ENCODE data around the gene GAK. TPM values are rescaled to one million over a fixed set of nuclear protein-coding genes. Genes with fewer than 3 reads are reported as not detected.

GAK gene
- polyA plus RNA-seq, 1 donor, result 96.1 TPM

GRCh38 chr4:887034-887763 is 44.9 kb downstream of the GAK start:
- H3K4me1 ChIP-seq (ENCODE audit: control insufficient read depth, insufficient read depth, low read length), result no peaks in the 10 kb centered on the region
- H3K27ac ChIP-seq (ENCODE audit: low read length), result no peak overlapping the region
- H3K4me3 ChIP-seq (ENCODE audit: low read length), result no peak overlapping the region
- H3K36me3 ChIP-seq (ENCODE audit: control insufficient read depth, insufficient read depth, low read length), result peaks cover 76% of the 10 kb centered on the region
- WGBS (ENCODE audit: insufficient coverage, low lambda C conversion rate), result 100% methylated on average over 5 of the region's 63 CpGs
- DNase-seq, result no peak
- H3K9me3 ChIP-seq (ENCODE audit: control insufficient read depth, low read depth, low read length), result no peaks in the 10 kb centered on the region
- no peaks in the 10 kb centered on the region for H3K27me3 ChIP-seq (ENCODE audit: control insufficient read depth, insufficient read depth, low read length)

DNA sequence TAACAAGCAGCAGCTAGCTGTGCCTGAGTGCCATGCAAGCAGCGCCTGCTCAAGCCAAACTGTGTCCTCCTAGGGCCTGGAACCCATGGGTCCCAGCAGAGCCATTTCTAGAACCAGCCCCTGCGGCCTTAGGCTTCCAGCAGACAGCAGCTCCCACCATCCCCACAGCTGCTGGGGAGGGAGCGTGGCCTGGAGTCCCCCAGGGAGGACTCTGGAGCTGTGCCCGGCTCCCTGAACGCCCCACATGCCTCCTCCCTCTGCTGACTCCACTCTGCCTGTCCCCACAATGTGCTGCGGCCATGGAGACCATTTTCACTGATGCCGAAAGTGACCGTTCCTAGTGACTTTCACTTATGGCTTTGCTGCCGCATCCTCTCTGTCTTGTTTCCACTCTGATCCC is 45.9 kb downstream of the GAK start:
- Histone ChIP-seq H3K27me3 (ENCODE audit: control insufficient read depth, insufficient read depth, low read length) (no peaks in the 10 kb centered on the region), H3K4me1 (ENCODE audit: control insufficient read depth, insufficient read depth, low read length) (no peaks in the 10 kb centered on the region), H3K9me3 (ENCODE audit: control insufficient read depth, low read depth, low read length) (no peaks in the 10 kb centered on the region), H3K36me3 (ENCODE audit: control insufficient read depth, insufficient read depth, low read length) (peaks cover 82% of the 10 kb centered on the region), H3K4me3 (ENCODE audit: low read length) (no peak overlapping the region), H3K27ac (ENCODE audit: low read length) (no peak overlapping the region)
- no CpG with 5 or more reads among the region's 9 CpGs for WGBS (ENCODE audit: insufficient coverage, low lambda C conversion rate)
- no peak for DNase-seq

GRCh38 chr4:885353-885752 is 46.8 kb downstream of the GAK start:
- no peaks in the 10 kb centered on the region for H3K4me1 ChIP-seq (ENCODE audit: control insufficient read depth, insufficient read depth, low read length)
- no peaks in the 10 kb centered on the region for H3K27me3 ChIP-seq (ENCODE audit: control insufficient read depth, insufficient read depth, low read length)
- WGBS (ENCODE audit: insufficient coverage, low lambda C conversion rate), result no CpG with 5 or more reads among the region's 10 CpGs
- H3K36me3 ChIP-seq (ENCODE audit: control insufficient read depth, insufficient read depth, low read length), result peaks cover 90% of the 10 kb centered on the region
- no peak overlapping the region for H3K27ac ChIP-seq (ENCODE audit: low read length)
- H3K9me3 ChIP-seq (ENCODE audit: control insufficient read depth, low read depth, low read length), result no peaks in the 10 kb centered on the region
- no peak overlapping the region for H3K4me3 ChIP-seq (ENCODE audit: low read length)
- DNase-seq, result no peak

GRCh38 chr4:884896-885295 is 47.2 kb downstream of the GAK start:
- no peaks in the 10 kb centered on the region for H3K9me3 ChIP-seq (ENCODE audit: control insufficient read depth, low read depth, low read length)
- H3K36me3 ChIP-seq (ENCODE audit: control insufficient read depth, insufficient read depth, low read length), result peaks cover 90% of the 10 kb centered on the region
- no peaks in the 10 kb centered on the region for H3K27me3 ChIP-seq (ENCODE audit: control insufficient read depth, insufficient read depth, low read length)
- H3K27ac ChIP-seq (ENCODE audit: low read length), result no peak overlapping the region
- no peak overlapping the region for H3K4me3 ChIP-seq (ENCODE audit: low read length)
- no peak for DNase-seq
- 98% methylated on average over 8 of the region's 24 CpGs for WGBS (ENCODE audit: insufficient coverage, low lambda C conversion rate)
- H3K4me1 ChIP-seq (ENCODE audit: control insufficient read depth, insufficient read depth, low read length), result no peaks in the 10 kb centered on the region

- Histone ChIP-seq H3K9me3 (ENCODE audit: control insufficient read depth, low read depth, low read length) (no peaks in the 10 kb centered on the region), H3K4me1 (ENCODE audit: control insufficient read depth, insufficient read depth, low read length) (no peaks in the 10 kb centered on the region), H3K36me3 (ENCODE audit: control insufficient read depth, insufficient read depth, low read length) (peaks cover 89% of the 10 kb centered on the region), H3K4me3 (ENCODE audit: low read length) (no peak overlapping the region), H3K27me3 (ENCODE audit: control insufficient read depth, insufficient read depth, low read length) (no peaks in the 10 kb centered on the region), H3K27ac (ENCODE audit: low read length) (no peak overlapping the region)
- DNase-seq, result no peak
- whole genome bisulfite sequencing (ENCODE audit: insufficient coverage, low lambda C conversion rate), result no CpG with 5 or more reads among the region's 15 CpGs
Observed at GRCh38 chr4:884259-884658, 47.9 kb downstream of the GAK start.

DNA sequence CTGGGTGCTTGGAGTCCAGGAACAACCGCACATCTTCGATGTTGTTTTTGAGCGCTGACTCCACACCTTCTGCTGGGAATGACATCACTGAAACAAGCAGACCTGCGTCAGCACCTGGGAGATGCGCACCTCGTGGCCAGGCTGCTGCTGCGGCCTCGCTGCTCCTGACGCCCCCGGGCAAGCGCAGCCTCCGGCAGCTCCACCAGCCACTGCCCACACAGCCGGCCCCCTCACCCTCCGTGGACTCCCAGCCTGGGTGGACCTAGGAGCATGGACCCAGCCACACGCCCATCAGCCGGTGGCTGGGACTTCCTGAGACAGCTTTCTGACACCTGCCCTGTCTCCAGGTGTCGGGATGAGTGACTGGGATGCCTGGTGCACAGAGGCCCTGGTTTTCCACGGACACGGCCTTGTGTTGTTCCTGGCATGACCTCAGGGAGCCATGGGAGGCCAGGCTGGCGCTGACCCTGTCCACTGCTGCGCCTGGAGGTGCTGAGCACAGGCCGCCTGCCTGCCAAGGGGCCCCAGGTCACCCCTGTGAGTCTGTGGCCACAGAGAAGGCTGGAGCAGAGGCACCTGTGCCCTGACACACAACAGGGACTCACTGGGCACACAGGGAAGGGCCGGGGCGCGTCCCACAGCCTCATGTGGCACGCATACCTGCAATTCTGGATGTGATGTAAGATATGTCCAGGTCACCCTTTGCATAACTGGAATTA is 48.6 kb downstream of the GAK start:
- no peak overlapping the region for H3K27ac ChIP-seq (ENCODE audit: low read length)
- no peaks in the 10 kb centered on the region for H3K9me3 ChIP-seq (ENCODE audit: control insufficient read depth, low read depth, low read length)
- peaks cover 89% of the 10 kb centered on the region for H3K36me3 ChIP-seq (ENCODE audit: control insufficient read depth, insufficient read depth, low read length)
- no peaks in the 10 kb centered on the region for H3K4me1 ChIP-seq (ENCODE audit: control insufficient read depth, insufficient read depth, low read length)
- WGBS (ENCODE audit: insufficient coverage, low lambda C conversion rate), result no CpG with 5 or more reads among the region's 26 CpGs
- H3K4me3 ChIP-seq (ENCODE audit: low read length), result no peak overlapping the region
- no peaks in the 10 kb centered on the region for H3K27me3 ChIP-seq (ENCODE audit: control insufficient read depth, insufficient read depth, low read length)
- no peak for DNase-seq

- WGBS (ENCODE audit: insufficient coverage, low lambda C conversion rate), result no CpG with 5 or more reads among the region's 22 CpGs
- Histone ChIP-seq H3K9me3 (ENCODE audit: control insufficient read depth, low read depth, low read length) (no peaks in the 10 kb centered on the region), H3K4me1 (ENCODE audit: control insufficient read depth, insufficient read depth, low read length) (no peaks in the 10 kb centered on the region), H3K27ac (ENCODE audit: low read length) (no peak overlapping the region), H3K27me3 (ENCODE audit: control insufficient read depth, insufficient read depth, low read length) (no peaks in the 10 kb centered on the region), H3K36me3 (ENCODE audit: control insufficient read depth, insufficient read depth, low read length) (peaks cover 83% of the 10 kb centered on the region), H3K4me3 (ENCODE audit: low read length) (no peak overlapping the region)
- DNase-seq, result no peak
Observed at GRCh38 chr4:882646-883045, 49.5 kb downstream of the GAK start.

- no CpG with 5 or more reads among the region's 34 CpGs for WGBS (ENCODE audit: insufficient coverage, low lambda C conversion rate)
- no peaks in the 10 kb centered on the region for H3K27me3 ChIP-seq (ENCODE audit: control insufficient read depth, insufficient read depth, low read length)
- H3K4me3 ChIP-seq (ENCODE audit: low read length), result no peak overlapping the region
- peaks cover 85% of the 10 kb centered on the region for H3K36me3 ChIP-seq (ENCODE audit: control insufficient read depth, insufficient read depth, low read length)
- H3K4me1 ChIP-seq (ENCODE audit: control insufficient read depth, insufficient read depth, low read length), result no peaks in the 10 kb centered on the region
- no peaks in the 10 kb centered on the region for H3K9me3 ChIP-seq (ENCODE audit: control insufficient read depth, low read depth, low read length)
- DNase-seq, result no peak
- no peak overlapping the region for H3K27ac ChIP-seq (ENCODE audit: low read length)
Observed at GRCh38 chr4:881709-882108, 50.4 kb downstream of the GAK start.

- Histone ChIP-seq H3K36me3 (ENCODE audit: control insufficient read depth, insufficient read depth, low read length) (peaks cover 89% of the 10 kb centered on the region), H3K27me3 (ENCODE audit: control insufficient read depth, insufficient read depth, low read length) (no peaks in the 10 kb centered on the region), H3K4me3 (ENCODE audit: low read length) (no peak overlapping the region), H3K27ac (ENCODE audit: low read length) (no peak overlapping the region), H3K4me1 (ENCODE audit: control insufficient read depth, insufficient read depth, low read length) (no peaks in the 10 kb centered on the region), H3K9me3 (ENCODE audit: control insufficient read depth, low read depth, low read length) (no peaks in the 10 kb centered on the region)
- no CpG with 5 or more reads among the region's 17 CpGs for WGBS (ENCODE audit: insufficient coverage, low lambda C conversion rate)
- no peak for DNase-seq
Observed at GRCh38 chr4:880684-881405, 51.3 kb downstream of the GAK start.

DNA sequence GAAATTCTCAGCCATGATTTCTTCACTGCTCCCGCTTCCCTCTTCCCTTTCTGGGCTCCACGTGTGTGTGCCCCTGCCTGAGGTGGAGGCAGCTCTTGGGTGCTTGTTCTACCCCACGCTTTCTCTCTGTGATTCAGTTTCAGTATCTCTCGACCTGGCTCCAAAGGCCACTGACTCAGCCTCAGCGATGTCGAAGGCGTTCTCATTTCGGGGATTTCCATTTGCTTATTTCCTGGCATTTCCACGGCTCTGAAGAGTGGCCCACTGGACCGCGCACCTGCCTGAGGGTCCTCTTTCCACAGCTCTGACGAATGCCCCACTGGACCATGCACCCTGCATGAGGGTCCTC is 52.4 kb downstream of the GAK start:
- H3K4me1 ChIP-seq (ENCODE audit: control insufficient read depth, insufficient read depth, low read length), result no peaks in the 10 kb centered on the region
- DNase-seq, result no peak
- no peaks in the 10 kb centered on the region for H3K9me3 ChIP-seq (ENCODE audit: control insufficient read depth, low read depth, low read length)
- H3K36me3 ChIP-seq (ENCODE audit: control insufficient read depth, insufficient read depth, low read length), result peaks cover 91% of the 10 kb centered on the region
- no peak overlapping the region for H3K4me3 ChIP-seq (ENCODE audit: low read length)
- no peak overlapping the region for H3K27ac ChIP-seq (ENCODE audit: low read length)
- H3K27me3 ChIP-seq (ENCODE audit: control insufficient read depth, insufficient read depth, low read length), result no peaks in the 10 kb centered on the region
- 100% methylated on average over 1 of the region's 12 CpGs for WGBS (ENCODE audit: insufficient coverage, low lambda C conversion rate)
